Left cardiac atrium (tissue), 4 donors: ENCODE results near the gene PPP2R5A. TPM values are rescaled to one million over a fixed set of nuclear protein-coding genes. Genes with fewer than 3 reads are reported as not detected.
"Not testable (repeated sequence)": the region's sequence is repeated elsewhere in the genome, so short reads cannot be mapped to it uniquely, and the experiment has no call there.

ENCODE experiments used
- ATAC-seq, 2 donors: fragments of 200-7000 bp; cut with Tn5 transposase; one replicate each; pipeline ENCODE4 v1.9.1; 2020; ENCODE audit warnings: mild to moderate bottlenecking in 2 of 2, moderate library complexity in 2 of 2
- DNase-seq: peaks from one replicate; pipeline ENCODE4 v3.0.0-alpha.2; 2020
- intact Hi-C, 2 donors: fragments of 100-400 bp; cut with DNase I; formaldehyde crosslinking; loops; one replicate each; pipeline versions ENCODE4 v1.14.1 to v1.15.1; 2022 to 2023
- total RNA-seq, 2 donors: library from RNA; stranded (reverse); fragmentation: NEBNext Ultra II Directional; extraction: Animal tissue kit (Norgen Biotek cat#: 25700); gene quantifications; one replicate each; pipeline ENCODE4 v1.2.1, GENCODE V29; 2021
- donor health status: DM: no; HTN: yes; CAD: no.
- donor health status: DM: no; HTN: yes; CAD: no; lungs with severe emphysema.
- donor health status: DM: yes; HTN: yes; CAD: no.
- donor health status: Dilated cardiomyopathy.

The PPP2R5A gene
- total RNA-seq, 2 donors from 2014 or later: 68.4 to 69.0 TPM

DNA sequence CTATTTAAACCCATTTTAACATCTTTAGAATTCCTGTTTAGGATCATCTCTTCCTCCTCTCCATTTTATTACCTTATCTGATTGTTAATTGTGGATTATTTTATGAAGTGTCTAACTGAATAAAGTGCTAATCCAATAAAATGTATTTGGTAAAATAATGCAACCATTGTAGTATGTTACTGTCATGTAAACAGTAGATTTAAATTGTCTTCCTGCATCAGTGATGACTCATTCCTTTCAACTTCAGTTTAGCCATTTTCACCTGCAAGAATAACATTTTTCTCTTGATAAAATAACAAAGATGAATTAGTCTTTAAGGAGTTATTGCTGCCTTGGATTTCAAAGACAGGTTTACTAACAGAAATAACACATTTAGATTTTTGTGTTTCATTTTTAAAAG lies 5.4 kb downstream of the PPP2R5A start:
- intact Hi-C loops: no loop called here
- ATAC-seq: no peak

DNA sequence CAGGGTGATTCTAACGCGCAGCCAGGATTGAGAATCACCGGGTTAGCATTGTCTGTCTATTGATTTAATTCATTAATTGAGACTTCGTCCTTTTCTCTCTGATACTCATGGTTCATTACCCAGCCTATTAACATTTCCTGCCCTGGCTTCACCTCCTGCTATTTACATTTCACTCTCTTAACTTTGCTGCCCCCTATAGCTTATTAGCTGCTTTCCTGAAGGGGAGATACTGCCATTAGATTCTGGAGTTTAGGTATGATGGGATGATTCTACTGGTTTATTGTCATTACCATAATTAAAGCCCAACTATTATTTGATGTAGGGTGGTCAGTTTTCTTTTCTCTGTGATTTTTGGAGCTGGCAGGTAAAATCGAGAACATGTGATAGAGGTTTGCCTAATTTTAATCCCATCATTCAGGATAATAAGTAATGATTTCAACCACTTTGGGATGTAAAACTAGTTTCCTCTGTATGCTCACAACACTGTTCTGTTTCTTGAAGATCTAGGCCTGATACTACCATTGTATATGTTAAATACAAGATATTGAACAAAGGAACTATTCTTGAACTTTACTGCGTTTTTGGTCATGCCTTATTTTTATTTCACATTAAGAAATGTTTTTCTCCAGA lies 6.4 kb downstream of the PPP2R5A start:
- intact Hi-C loops: loop anchor here in 1 of 2 donors (2.0 kb wide), 1 partner anchor 221 kb away; no protein-coding TSS in a partner anchor
- DNase-seq (no peak), ATAC-seq (peak in 1 of 2 donors; percentile 66)

More for the DNA sequence above, 5.4 kb downstream of the PPP2R5A start:
- no peak for DNase-seq

DNA sequence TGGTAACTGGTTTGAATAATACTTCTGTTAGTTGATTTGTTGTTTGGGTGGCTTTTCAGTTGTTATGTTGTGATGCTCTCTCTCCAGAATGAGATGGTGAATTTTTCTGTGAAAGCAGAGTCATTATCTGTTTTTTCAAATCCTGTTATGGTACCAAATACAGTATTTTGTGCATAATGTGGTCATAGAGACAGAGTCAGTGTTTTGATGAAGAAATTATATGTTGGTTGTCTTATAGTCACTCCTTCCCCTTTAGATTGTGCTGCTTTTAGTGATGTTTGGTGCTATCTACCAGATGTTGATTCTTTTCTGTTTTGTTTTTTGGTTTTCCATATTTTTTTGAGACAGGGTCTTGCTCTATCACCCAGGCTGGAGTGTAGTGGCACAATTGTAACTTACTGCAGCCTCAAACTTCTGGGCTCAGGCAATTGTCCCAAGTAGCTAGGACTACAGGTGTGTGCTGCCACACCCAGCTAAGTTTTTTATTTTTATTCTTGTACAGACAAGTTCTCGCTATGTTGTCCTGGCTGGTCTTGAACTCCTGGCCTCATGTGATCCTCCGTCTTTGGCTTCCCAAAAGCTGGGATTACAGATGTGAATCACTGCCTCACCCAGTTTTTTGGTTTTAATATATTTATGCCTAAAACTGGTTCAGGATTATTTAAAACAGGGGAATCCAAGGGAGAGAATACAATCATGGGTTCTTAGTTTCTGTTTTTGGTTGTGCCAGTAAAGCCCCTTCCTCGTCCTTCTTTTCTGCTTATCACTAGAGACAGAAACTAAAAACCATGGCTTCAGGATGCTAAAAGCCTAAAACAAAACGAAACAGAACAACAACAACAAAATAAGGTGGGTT lies 7.3 kb downstream of the PPP2R5A start:
- ATAC-seq (no peak), DNase-seq (no peak)
- intact Hi-C loops: loop anchor here in 1 of 2 donors (2.0 kb wide), 1 partner anchor 222 kb away; no protein-coding TSS in a partner anchor

DNA sequence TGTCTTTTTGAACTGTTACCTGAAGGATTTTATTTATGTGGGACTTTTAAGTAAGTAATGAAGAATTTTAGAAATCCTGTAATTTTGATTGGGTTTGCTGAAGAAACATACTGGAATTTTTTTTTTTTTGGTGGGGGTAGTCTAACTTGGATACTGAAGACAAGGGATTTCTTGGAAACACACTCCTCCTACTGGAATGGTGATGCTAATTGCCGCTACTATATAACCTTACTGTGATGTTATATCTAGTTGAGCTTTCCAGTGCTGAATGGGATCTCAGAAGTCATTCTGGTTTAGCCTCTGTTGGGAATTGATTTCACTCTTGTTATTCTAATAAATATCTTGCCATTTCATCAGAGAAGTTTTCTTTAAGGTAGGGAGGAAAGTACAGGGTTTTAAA lies 8.4 kb downstream of the PPP2R5A start:
- peak in 1 of 2 donors; percentile 49 for ATAC-seq
- intact Hi-C loops: loop anchor here in 1 of 2 donors (2.0 kb wide), 1 partner anchor 223 kb away; no protein-coding TSS in a partner anchor

DNA sequence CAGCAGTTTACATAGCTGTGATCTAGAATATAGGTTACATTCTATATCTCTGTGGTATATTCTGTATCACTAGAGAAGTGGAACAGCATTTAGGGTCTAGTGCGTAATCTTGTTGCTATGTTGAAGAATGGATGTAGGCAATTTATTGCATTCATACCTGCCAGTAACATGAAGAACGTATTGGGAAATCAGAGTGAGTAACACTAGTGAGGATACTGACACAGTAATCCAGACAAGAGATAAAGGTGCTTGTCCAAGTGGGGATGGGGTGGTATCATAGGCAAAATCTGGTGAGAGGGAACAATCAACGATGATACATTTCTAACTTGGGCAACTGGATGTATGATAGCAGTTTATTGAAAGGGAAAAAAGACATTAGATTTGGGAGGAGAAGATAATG lies 9.8 kb downstream of the PPP2R5A start:
- DNase-seq (no peak), ATAC-seq (no peak)
- intact Hi-C loops: no loop called here

More for the DNA sequence above, 8.4 kb downstream of the PPP2R5A start:
- DNase-seq: no peak

DNA sequence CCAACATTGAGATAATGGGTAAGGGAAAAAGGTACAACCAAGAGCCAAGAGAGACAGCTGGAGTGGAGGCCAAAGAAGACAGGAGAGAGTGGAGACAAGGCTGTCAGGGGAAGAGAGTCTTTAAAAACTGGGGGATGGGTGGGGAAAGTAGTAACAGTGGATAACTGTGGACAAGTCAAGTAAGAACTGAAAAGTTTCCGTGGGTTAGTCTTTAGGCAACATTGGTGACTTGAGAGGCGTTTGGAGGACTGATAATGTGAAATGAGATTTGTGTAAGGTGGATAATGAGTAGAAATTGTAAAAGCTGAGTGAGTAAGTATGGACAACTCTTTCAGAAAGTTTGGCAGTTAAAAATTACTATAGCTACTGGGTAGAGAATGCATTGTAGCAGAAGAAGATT lies 10.4 kb downstream of the PPP2R5A start:
- DNase-seq (no peak), ATAC-seq (no peak)
- intact Hi-C loops: no loop called here

DNA sequence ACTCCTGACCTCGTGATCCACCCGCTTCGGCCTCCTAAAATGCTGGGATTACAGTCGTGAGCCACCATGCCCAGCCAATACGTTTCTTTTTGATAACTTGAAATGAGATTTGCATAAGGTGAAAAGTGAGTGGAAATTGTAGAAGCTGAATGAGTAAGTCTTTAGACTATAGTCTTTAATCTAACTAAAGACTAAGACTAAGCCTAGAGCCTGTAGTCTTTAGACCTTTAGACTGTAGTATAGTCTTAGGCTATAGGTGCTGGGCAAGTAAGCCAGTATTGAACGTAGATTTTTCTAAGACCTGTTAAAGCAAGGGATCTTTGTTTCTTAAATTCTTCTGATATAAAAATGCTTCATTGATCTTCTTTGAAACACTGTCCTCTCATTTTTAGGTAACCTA lies 12.1 kb downstream of the PPP2R5A start:
- intact Hi-C loops: no loop called here
- DNase-seq: no peak
- ATAC-seq: no peak

DNA sequence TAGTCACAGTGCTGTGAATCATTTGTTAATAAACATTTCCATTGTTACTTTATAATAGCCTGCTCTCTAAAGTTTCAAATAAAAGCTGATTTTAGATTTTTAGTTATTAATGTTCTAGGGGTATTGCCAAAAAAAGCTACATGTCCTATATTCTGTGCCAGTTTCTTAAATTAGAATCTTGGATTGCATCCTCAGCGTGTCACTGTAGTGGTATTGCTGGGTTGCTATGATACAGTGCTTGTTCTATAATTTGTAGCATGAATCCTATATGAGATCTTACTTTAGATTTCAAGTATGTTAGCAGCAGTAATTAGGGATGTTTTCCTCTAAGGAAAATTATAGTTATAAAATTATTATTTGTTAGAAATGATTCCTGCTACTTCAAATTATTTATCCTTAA lies 16.4 kb downstream of the PPP2R5A start:
- no peak for DNase-seq
- intact Hi-C loops: no loop called here
- ATAC-seq: no peak

DNA sequence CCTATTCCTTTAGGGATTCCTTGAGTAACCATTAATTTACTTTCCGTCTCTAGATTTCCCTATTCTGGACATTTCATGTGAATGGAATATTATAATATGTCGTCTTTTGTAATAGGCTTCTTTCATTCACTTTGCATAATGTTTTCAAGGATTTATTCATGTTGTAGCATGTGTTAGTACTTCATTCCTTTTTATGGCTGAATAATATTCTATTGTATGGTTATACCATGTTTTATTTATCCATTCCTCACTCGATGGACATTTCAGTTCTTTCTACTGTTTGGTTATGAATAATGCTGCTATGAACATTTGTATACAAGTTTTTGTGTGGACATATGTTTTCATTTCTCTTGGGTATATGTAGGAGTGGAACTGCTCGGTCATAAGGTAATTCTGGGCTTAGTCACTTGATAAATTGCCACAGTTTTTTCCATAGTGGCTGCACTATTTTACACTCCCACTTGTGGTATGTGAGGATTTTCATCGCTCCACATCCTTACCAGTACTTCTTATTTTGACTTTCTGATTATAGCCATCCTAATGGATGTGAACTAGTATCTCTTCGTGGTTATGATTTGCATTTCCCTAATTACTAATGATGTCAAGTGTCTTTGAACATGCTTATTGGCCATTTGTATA lies 17.7 kb downstream of the PPP2R5A start:
- intact Hi-C loops: no loop called here
- DNase-seq (no peak), ATAC-seq (no peak)

DNA sequence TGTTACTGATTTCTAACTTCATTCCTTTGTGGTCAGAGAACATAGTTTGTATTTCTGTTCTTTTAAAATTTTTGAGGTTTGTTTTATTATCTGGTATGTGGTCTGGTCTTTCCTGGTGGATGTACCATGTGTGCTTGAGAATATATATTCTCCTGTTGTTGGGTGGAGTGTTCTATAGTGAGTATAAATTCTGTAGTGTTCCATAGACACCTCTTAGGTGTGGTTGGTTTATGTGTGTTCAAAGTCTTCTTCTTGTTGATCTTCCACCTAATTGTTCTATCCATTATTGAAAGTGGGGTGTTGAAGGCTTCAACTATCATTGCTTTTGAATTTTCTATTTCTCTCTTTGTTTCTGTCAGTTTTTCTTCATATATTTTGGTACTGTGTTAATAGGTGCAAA lies 20.1 kb downstream of the PPP2R5A start:
- intact Hi-C loops: no loop called here
- ATAC-seq: no peak

DNA sequence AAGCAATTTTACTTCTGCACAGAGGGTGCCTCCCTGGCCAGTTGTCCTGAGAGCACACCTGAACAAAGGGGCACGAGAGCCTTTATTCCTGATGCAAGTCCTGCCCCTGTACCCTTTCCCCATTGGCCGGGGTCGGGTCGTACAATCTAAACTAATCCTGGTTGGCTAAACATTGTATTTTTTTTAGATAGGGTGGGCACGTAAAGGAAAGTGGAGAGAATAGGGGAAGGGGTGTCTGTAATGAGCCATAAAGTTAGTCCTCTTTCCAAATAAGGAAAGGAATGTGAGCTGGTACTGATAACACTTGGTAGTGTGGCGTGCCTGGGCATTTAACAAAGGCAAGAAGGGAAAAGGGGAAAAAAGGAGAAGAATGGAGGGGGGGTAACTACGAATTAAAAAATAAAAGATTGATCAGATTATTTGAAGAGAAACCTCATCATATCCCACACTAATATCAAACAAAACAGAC lies 20.8 kb downstream of the PPP2R5A start:
- ATAC-seq, DNase-seq, intact Hi-C loops: not testable (repeated sequence)

More for the DNA sequence above, 20.1 kb downstream of the PPP2R5A start:
- no peak for DNase-seq

DNA sequence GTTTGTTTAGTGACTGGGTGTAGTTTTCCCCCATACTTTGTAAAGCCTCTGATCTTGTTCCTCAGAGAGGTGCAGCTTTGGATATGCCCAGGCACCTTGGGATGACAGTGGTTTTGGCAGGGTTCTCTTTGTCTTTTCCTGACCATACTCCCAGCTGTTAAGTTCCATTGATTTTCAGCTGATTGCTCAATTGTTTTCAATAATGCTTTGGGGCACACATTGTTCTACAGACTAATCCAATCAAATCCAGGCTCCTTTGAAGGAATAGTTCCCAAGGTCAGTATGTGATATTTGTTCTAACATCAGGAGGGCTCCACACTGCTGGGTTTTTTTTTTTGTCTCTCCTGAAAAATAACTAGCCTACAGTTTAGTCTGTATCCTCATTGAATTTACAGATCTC lies 24.8 kb downstream of the PPP2R5A start:
- ATAC-seq (no peak), DNase-seq (no peak)
- intact Hi-C loops: no loop called here

DNA sequence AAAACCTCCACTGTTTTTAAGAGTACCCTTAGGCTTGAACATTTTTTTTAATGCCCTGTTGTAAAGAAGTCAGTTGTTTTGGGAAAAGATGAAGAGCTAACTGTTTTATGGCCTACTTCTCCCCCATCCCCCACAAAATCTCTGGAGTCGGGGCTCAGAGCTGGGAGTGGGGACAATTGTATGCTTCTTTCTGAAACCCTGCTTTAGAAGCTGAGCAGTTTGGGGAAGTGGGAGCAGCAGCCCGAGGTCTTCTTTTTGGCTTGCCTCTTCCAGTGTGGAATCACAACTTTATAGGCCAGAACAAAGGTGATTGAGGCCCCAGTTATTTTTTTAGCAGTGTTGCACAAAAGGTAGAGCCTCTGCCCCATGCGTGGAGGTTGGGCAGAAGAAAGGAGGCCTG lies 25.2 kb downstream of the PPP2R5A start:
- ATAC-seq: no peak
- intact Hi-C loops: no loop called here
- no peak for DNase-seq

DNA sequence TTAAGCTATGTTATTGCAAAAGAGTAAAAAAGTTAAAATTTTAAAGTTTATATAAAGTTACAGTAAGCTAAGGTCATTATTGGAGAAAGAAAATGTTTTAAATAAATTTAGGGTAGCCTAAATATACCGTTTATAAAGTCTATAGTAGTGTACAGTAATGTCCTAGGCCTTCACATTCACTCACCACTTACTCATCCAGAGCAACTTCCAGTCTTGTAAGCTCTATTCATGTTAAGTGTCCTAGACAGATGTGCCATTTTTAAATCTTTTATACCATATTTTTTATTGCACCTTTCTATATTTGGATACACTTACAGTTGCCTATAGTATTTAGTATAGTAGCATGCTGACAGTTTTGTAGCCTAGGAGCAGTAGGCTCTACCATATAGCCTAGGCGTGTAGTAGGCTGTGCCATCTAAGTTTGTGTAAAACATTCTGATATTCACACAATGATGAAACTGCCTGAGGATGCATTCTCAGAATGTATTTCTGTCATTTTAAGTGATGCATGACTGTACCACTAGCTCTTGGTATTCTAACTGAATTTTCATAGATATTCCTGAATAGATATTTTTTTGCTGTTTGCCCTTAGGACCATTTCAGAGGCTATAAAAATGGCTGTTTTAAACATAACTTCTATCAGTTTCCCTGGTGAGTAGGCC lies 26.8 kb downstream of the PPP2R5A start:
- ATAC-seq (no peak), DNase-seq (no peak)
- intact Hi-C loops: no loop called here

DNA sequence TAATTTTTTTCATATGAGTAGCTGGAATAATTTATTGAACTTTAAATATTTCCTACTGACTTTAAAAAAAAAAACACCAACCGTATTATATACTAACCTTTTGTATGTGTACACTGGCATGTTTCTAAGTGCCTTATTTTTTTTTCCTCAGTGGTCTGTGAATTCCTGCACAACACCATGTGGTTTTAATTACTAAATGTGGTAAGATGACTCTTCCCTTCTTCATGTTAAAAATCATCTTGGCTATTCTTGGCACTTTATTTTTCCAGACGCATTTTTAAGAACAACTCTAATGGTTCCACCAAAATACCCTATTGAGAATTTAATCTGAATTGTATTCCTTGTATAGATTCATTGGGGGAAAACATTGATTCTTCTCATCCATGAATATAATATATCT lies 28.4 kb downstream of the PPP2R5A start:
- intact Hi-C loops: no loop called here
- DNase-seq (no peak), ATAC-seq (no peak)

DNA sequence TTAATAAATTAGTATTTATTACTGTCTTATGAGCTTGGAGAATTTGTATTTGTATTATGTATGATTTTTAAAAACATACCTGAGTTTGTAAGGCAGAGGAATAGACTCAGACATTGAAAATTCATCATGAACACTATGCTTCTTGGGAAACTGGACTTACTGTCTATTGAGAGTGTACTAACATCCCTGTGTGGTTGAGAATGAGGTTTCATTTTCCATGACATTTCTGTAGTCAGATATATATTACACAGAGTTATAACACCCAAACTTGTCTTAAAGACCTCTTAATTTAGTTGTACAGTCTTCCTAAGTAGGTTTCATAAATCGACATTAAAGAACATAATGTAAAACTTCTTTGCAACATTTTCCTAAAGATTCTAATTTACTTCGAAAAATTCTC lies 30.0 kb downstream of the PPP2R5A start:
- ATAC-seq (no peak), DNase-seq (no peak)
- intact Hi-C loops: no loop called here

DNA sequence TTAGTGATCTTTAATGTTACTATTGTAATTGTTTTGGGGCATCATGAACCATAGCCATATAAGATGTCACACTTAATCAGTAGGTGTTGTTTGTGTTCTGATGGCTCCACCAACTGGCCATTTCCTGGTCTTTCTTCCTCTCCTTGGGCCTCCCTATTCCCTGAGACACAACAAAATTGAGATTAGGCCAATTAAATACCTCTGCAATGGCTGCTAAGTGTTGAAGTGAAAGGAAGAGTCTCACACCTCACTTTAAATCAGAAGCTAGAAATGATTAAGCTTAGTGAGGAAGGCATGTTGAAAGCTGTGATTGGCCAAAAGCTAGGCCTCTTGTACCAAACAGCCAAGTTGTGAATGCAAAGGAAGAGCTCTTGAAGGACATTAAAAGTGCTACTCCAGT lies 30.7 kb downstream of the PPP2R5A start:
- no peak for DNase-seq
- intact Hi-C loops: no loop called here

DNA sequence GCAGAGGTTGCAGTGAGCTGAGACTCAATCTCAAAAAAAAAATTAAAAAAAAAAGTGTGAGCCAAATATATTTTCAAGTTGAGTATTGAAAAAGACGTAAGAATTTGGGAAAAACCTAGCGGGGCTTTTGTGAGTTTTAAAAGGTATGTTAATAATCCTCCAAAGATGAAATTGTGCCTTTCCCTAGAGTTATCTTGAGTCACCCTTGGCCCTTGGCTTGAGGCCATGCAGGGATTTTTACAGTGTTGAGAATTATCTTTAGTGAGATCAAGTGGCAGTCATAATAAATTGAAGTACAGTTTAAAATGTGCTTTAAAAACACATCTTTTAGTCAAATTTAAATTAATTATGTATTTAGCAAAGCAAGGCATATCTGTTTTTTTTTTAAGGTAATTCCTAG lies 32.7 kb downstream of the PPP2R5A start:
- ATAC-seq (no peak), DNase-seq (no peak)
- intact Hi-C loops: no loop called here

More for the DNA sequence above, 30.7 kb downstream of the PPP2R5A start:
- ATAC-seq: peak; percentile 56 to 64

DNA sequence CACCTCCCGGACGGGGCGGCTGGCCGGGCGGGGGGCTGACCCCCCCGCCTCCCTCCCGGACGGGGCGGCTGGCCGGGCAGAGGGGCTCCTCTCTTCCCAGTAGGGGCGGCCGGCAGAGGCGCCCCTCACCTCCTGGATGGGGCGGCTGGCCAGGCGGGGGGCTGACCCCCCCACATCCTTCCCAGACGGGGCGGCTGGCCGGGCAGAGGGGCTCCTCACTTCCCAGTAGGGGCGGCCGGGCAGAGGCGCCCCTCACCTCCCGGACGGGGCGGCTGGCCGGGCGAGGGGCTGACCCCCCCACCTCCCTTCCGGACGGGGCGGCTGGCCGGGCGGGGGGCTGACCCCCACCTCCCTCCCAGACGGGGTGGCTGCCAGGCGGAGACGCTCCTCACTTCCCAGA lies 35.8 kb downstream of the PPP2R5A start:
- intact Hi-C loops, ATAC-seq, DNase-seq: not testable (repeated sequence)
